ENCODE results near the gene TMEM109.
A peak's percentile ranks its signal among the peaks of the same experiment; 100 is the strongest.

Gene TMEM109

GRCh38 chr11:60924906-60925853 lies 11.2 kb downstream of the TMEM109 start:
- DNase-seq (ENCODE audit: low spot score), result no peak
- H3K36me3 ChIP-seq (replicated peaks in 1 of 2; ENCODE audit: control insufficient read depth in 2 of 2, insufficient read depth in 2 of 2, low read length in 2 of 2), result peaks cover 49 to 73% of the 10 kb centered on the region in 2 donors
- peak overlapping the region; percentile 83 for H2AK5ac ChIP-seq (ENCODE audit: low read depth, low read length)
- H2BK120ac ChIP-seq (ENCODE audit: low read depth, low read length), result no peak overlapping the region
- H3K9ac ChIP-seq (ENCODE audit: low read depth, low read length, poor library complexity), result peak overlapping the region; percentile 94
- no peaks in the 10 kb centered on the region for H3K27me3 ChIP-seq (ENCODE audit: control insufficient read depth in 3 of 3, insufficient read depth in 3 of 3, low read depth in 1 of 3, low read length in 3 of 3)
- peaks cover 9% of the 10 kb centered on the region for H3K79me1 ChIP-seq (ENCODE audit: low read depth, low read length)
- WGBS, 2 donors (ENCODE audit: extremely low coverage in 2 of 2, insufficient read length in 2 of 2, insufficient replicate concordance in 1 of 2), result no CpG with 5 or more reads among the region's 35 CpGs
- H3K23ac ChIP-seq (ENCODE audit: low read depth, low read length, poor library complexity), result peak overlapping the region; percentile 47
- peak overlapping the region; percentile 97 for H3K4me2 ChIP-seq (ENCODE audit: insufficient read depth, low read length, poor library complexity, severe bottlenecking)
- H4K91ac ChIP-seq (ENCODE audit: low read depth, low read length, poor library complexity), result no peak overlapping the region
- H3K4me1 ChIP-seq (ENCODE audit: control insufficient read depth in 2 of 2, insufficient read depth in 1 of 2, low read depth in 1 of 2, low read length in 2 of 2), result peaks cover 11 to 15% of the 10 kb centered on the region in 2 donors
- peak overlapping the region; percentile 90 for H2AFZ ChIP-seq (ENCODE audit: low read length)
- peak overlapping the region; percentile 96 for H3K18ac ChIP-seq (ENCODE audit: low read length)
- H2BK12ac ChIP-seq (ENCODE audit: low read length), result no peak overlapping the region
- H3K9me3 ChIP-seq (replicated peaks in 1 of 2; ENCODE audit: control insufficient read depth in 2 of 2, insufficient read depth in 1 of 2, low read depth in 1 of 2, low read length in 2 of 2), result no peaks in the 10 kb centered on the region
- H3K4me3 ChIP-seq (ENCODE audit: low read length in 2 of 2), result peak overlapping the region; percentile 57 to 96
- peak overlapping the region; percentile 77 for H2BK5ac ChIP-seq (ENCODE audit: low read length)
- H4K8ac ChIP-seq (ENCODE audit: low read depth, low read length), result no peak overlapping the region
- H2BK15ac ChIP-seq (ENCODE audit: low read length), result peak overlapping the region; percentile 70
- H3K27ac ChIP-seq (replicated peaks; ENCODE audit: low read length), result no peak overlapping the region
- peak overlapping the region; percentile 75 for H3K14ac ChIP-seq (ENCODE audit: low read length)
- no peak overlapping the region for H3K4ac ChIP-seq (ENCODE audit: low read length)

GRCh38 chr11:60925868-60926267 lies 11.9 kb downstream of the TMEM109 start:
- no peak overlapping the region for H2BK12ac ChIP-seq (ENCODE audit: low read length)
- H2BK15ac ChIP-seq (ENCODE audit: low read length), result no peak overlapping the region
- no peak overlapping the region for H2BK5ac ChIP-seq (ENCODE audit: low read length)
- H3K4me1 ChIP-seq (ENCODE audit: control insufficient read depth in 2 of 2, insufficient read depth in 1 of 2, low read depth in 1 of 2, low read length in 2 of 2), result peaks cover 11 to 15% of the 10 kb centered on the region in 2 donors
- peaks cover 9% of the 10 kb centered on the region for H3K79me1 ChIP-seq (ENCODE audit: low read depth, low read length)
- H2AK5ac ChIP-seq (ENCODE audit: low read depth, low read length), result no peak overlapping the region
- no peaks in the 10 kb centered on the region for H3K27me3 ChIP-seq (ENCODE audit: control insufficient read depth in 3 of 3, insufficient read depth in 3 of 3, low read depth in 1 of 3, low read length in 3 of 3)
- no peak overlapping the region for H2BK120ac ChIP-seq (ENCODE audit: low read depth, low read length)
- H3K23ac ChIP-seq (ENCODE audit: low read depth, low read length, poor library complexity), result no peak overlapping the region
- H3K14ac ChIP-seq (ENCODE audit: low read length), result no peak overlapping the region
- WGBS, 2 donors (ENCODE audit: extremely low coverage in 2 of 2, insufficient read length in 2 of 2, insufficient replicate concordance in 1 of 2), result no CpG with 5 or more reads among the region's 6 CpGs
- H3K4me2 ChIP-seq (ENCODE audit: insufficient read depth, low read length, poor library complexity, severe bottlenecking), result peak overlapping the region; percentile 97
- H4K91ac ChIP-seq (ENCODE audit: low read depth, low read length, poor library complexity), result no peak overlapping the region
- DNase-seq (ENCODE audit: low spot score), result no peak
- peak overlapping the region in 1 of 2 donors; percentile 57 for H3K4me3 ChIP-seq (ENCODE audit: low read length in 2 of 2)
- no peak overlapping the region for H3K27ac ChIP-seq (replicated peaks; ENCODE audit: low read length)
- H2AFZ ChIP-seq (ENCODE audit: low read length), result no peak overlapping the region
- H3K36me3 ChIP-seq (replicated peaks in 1 of 2; ENCODE audit: control insufficient read depth in 2 of 2, insufficient read depth in 2 of 2, low read length in 2 of 2), result peaks cover 50 to 73% of the 10 kb centered on the region in 2 donors
- no peaks in the 10 kb centered on the region for H3K9me3 ChIP-seq (replicated peaks in 1 of 2; ENCODE audit: control insufficient read depth in 2 of 2, insufficient read depth in 1 of 2, low read depth in 1 of 2, low read length in 2 of 2)
- no peak overlapping the region for H3K4ac ChIP-seq (ENCODE audit: low read length)
- no peak overlapping the region for H3K18ac ChIP-seq (ENCODE audit: low read length)
- no peak overlapping the region for H4K8ac ChIP-seq (ENCODE audit: low read depth, low read length)
- H3K9ac ChIP-seq (ENCODE audit: low read depth, low read length, poor library complexity), result no peak overlapping the region

GRCh38 chr11:60926500-60926899 lies 12.5 kb downstream of the TMEM109 start:
- H3K4me3 ChIP-seq (ENCODE audit: low read length in 2 of 2), result no peak overlapping the region
- H3K4ac ChIP-seq (ENCODE audit: low read length), result no peak overlapping the region
- WGBS, 2 donors (ENCODE audit: extremely low coverage in 2 of 2, insufficient read length in 2 of 2, insufficient replicate concordance in 1 of 2), result no CpG with 5 or more reads among the region's 8 CpGs
- H2BK5ac ChIP-seq (ENCODE audit: low read length), result no peak overlapping the region
- no peaks in the 10 kb centered on the region for H3K9me3 ChIP-seq (replicated peaks in 1 of 2; ENCODE audit: control insufficient read depth in 2 of 2, insufficient read depth in 1 of 2, low read depth in 1 of 2, low read length in 2 of 2)
- H4K91ac ChIP-seq (ENCODE audit: low read depth, low read length, poor library complexity), result no peak overlapping the region
- H3K36me3 ChIP-seq (replicated peaks in 1 of 2; ENCODE audit: control insufficient read depth in 2 of 2, insufficient read depth in 2 of 2, low read length in 2 of 2), result peaks cover 52 to 73% of the 10 kb centered on the region in 2 donors
- no peak overlapping the region for H3K14ac ChIP-seq (ENCODE audit: low read length)
- peak overlapping the region; percentile 29 for H4K8ac ChIP-seq (ENCODE audit: low read depth, low read length)
- H3K4me1 ChIP-seq (ENCODE audit: control insufficient read depth in 2 of 2, insufficient read depth in 1 of 2, low read depth in 1 of 2, low read length in 2 of 2), result peaks cover 11 to 15% of the 10 kb centered on the region in 2 donors
- H2BK12ac ChIP-seq (ENCODE audit: low read length), result no peak overlapping the region
- H3K27me3 ChIP-seq (ENCODE audit: control insufficient read depth in 3 of 3, insufficient read depth in 3 of 3, low read depth in 1 of 3, low read length in 3 of 3), result no peaks in the 10 kb centered on the region
- H2AFZ ChIP-seq (ENCODE audit: low read length), result no peak overlapping the region
- H3K27ac ChIP-seq (replicated peaks; ENCODE audit: low read length), result no peak overlapping the region
- H3K23ac ChIP-seq (ENCODE audit: low read depth, low read length, poor library complexity), result no peak overlapping the region
- no peak overlapping the region for H2BK120ac ChIP-seq (ENCODE audit: low read depth, low read length)
- H3K9ac ChIP-seq (ENCODE audit: low read depth, low read length, poor library complexity), result no peak overlapping the region
- no peak overlapping the region for H3K18ac ChIP-seq (ENCODE audit: low read length)
- no peak overlapping the region for H3K4me2 ChIP-seq (ENCODE audit: insufficient read depth, low read length, poor library complexity, severe bottlenecking)
- H2AK5ac ChIP-seq (ENCODE audit: low read depth, low read length), result no peak overlapping the region
- peaks cover 9% of the 10 kb centered on the region for H3K79me1 ChIP-seq (ENCODE audit: low read depth, low read length)
- no peak for DNase-seq (ENCODE audit: low spot score)
- no peak overlapping the region for H2BK15ac ChIP-seq (ENCODE audit: low read length)

- no peak overlapping the region for H3K4me3 ChIP-seq (ENCODE audit: low read length in 2 of 2)
Measured at GRCh38 chr11:60927061-60927592, 13.2 kb downstream of the TMEM109 start.

More at GRCh38 chr11:60927061-60927592, 13.2 kb downstream of the TMEM109 start:
- Histone ChIP-seq H3K23ac (ENCODE audit: low read depth, low read length, poor library complexity) (peak overlapping the region; percentile 38), H3K9me3 (replicated peaks in 1 of 2; ENCODE audit: control insufficient read depth in 2 of 2, insufficient read depth in 1 of 2, low read depth in 1 of 2, low read length in 2 of 2) (no peaks in the 10 kb centered on the region), H4K91ac (ENCODE audit: low read depth, low read length, poor library complexity) (no peak overlapping the region), H2BK5ac (ENCODE audit: low read length) (no peak overlapping the region), H2AK5ac (ENCODE audit: low read depth, low read length) (no peak overlapping the region), H2BK120ac (ENCODE audit: low read depth, low read length) (no peak overlapping the region), H3K27me3 (ENCODE audit: control insufficient read depth in 3 of 3, insufficient read depth in 3 of 3, low read depth in 1 of 3, low read length in 3 of 3) (no peaks in the 10 kb centered on the region), H3K27ac (replicated peaks; ENCODE audit: low read length) (no peak overlapping the region), H3K79me1 (ENCODE audit: low read depth, low read length) (peaks cover 9% of the 10 kb centered on the region), H3K4me1 (ENCODE audit: control insufficient read depth in 2 of 2, insufficient read depth in 1 of 2, low read depth in 1 of 2, low read length in 2 of 2) (peaks cover 11 to 15% of the 10 kb centered on the region in 2 donors), H2AFZ (ENCODE audit: low read length) (no peak overlapping the region), H3K14ac (ENCODE audit: low read length) (no peak overlapping the region), H3K9ac (ENCODE audit: low read depth, low read length, poor library complexity) (no peak overlapping the region), H3K18ac (ENCODE audit: low read length) (no peak overlapping the region), H3K36me3 (replicated peaks in 1 of 2; ENCODE audit: control insufficient read depth in 2 of 2, insufficient read depth in 2 of 2, low read length in 2 of 2) (peaks cover 54 to 73% of the 10 kb centered on the region in 2 donors), H3K4me2 (ENCODE audit: insufficient read depth, low read length, poor library complexity, severe bottlenecking) (no peak overlapping the region), H4K8ac (ENCODE audit: low read depth, low read length) (no peak overlapping the region), H2BK12ac (ENCODE audit: low read length) (no peak overlapping the region), H2BK15ac (ENCODE audit: low read length) (no peak overlapping the region), H3K4ac (ENCODE audit: low read length) (no peak overlapping the region)
- DNase-seq (ENCODE audit: low spot score), result no peak
- no CpG with 5 or more reads among the region's 8 CpGs for WGBS, 2 donors (ENCODE audit: extremely low coverage in 2 of 2, insufficient read length in 2 of 2, insufficient replicate concordance in 1 of 2)

Measured in neuronal stem cell (in vitro differentiated cells).